GM21381 (cell line): Measurements from ENCODE around the gene RBFOX1.

Source experiments
- ATAC-seq: cut with Tn5 transposase; IDR thresholded peaks from one replicate; pipeline ENCODE4 v1.9.1; 2021; ENCODE audit warnings: mild to moderate bottlenecking, moderate library complexity; ENCODE audit not compliant: unreplicated experiment

The RBFOX1 gene

GRCh38 chr16:7650431-7650830, 317.8 kb downstream of the RBFOX1 start:
- no peak for ATAC-seq

GRCh38 chr16:7651803-7652570, 319.3 kb downstream of the RBFOX1 start:
- no peak for ATAC-seq

- no peak for ATAC-seq
These were observed 321.3 kb downstream of the RBFOX1 start for GRCh38 chr16:7653746-7654461.

GRCh38 chr16:7675628-7676027, 343.0 kb downstream of the RBFOX1 start:
- no peak for ATAC-seq

GRCh38 chr16:7680296-7680695, 347.7 kb downstream of the RBFOX1 start:
- no peak for ATAC-seq

GRCh38 chr16:7688811-7689210, 356.2 kb downstream of the RBFOX1 start:
- no peak for ATAC-seq

GRCh38 chr16:7689234-7689633, 356.6 kb downstream of the RBFOX1 start:
- ATAC-seq = no peak

GRCh38 chr16:7691533-7691932, 358.9 kb downstream of the RBFOX1 start:
- no peak for ATAC-seq

- no peak for ATAC-seq
These were observed 371.0 kb downstream of the RBFOX1 start for GRCh38 chr16:7703672-7704071.

- ATAC-seq = no peak
These were observed 373.2 kb downstream of the RBFOX1 start for GRCh38 chr16:7705885-7706284.

- ATAC-seq = no peak
These were observed 376.5 kb downstream of the RBFOX1 start for GRCh38 chr16:7709186-7709585.

GRCh38 chr16:7713244-7713643, 380.6 kb downstream of the RBFOX1 start:
- ATAC-seq = no peak

- ATAC-seq = no peak
These were observed 382.1 kb downstream of the RBFOX1 start for GRCh38 chr16:7714775-7715174.

GRCh38 chr16:7716660-7717550, 384.3 kb downstream of the RBFOX1 start:
- ATAC-seq = no peak

GRCh38 chr16:7722761-7723160, 390.1 kb downstream of the RBFOX1 start:
- no peak for ATAC-seq

- no peak for ATAC-seq
These were observed 398.5 kb downstream of the RBFOX1 start for GRCh38 chr16:7731141-7731540.

GRCh38 chr16:7736138-7736665, 403.6 kb downstream of the RBFOX1 start:
- no peak for ATAC-seq

- no peak for ATAC-seq
These were observed 410.0 kb downstream of the RBFOX1 start for GRCh38 chr16:7742626-7743025.

GRCh38 chr16:7744546-7745264, 412.1 kb downstream of the RBFOX1 start:
- no peak for ATAC-seq

GRCh38 chr16:7745276-7745675, 412.6 kb downstream of the RBFOX1 start:
- ATAC-seq = no peak
